ENCODE data around the gene RASL10A.

The RASL10A gene

DNA sequence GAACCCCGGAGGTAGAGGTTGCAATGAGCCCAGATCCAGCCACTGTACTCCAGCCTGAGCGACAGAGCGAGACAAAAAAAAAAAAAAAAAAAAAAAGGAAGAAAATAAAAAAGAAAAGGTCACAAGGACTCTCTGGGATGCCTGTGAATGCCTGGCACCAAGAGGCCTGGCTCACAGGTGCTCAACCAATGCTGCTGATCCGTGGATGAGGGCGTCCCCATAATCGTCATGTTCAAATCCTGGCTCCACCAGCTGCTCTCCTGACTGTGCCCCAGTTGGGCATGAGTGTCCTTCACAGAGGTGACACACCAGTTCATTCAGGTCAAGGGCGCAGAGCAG is 9.7 kb downstream of the RASL10A start:
- DNase-seq (ENCODE audit: low spot score), result no peak

DNA sequence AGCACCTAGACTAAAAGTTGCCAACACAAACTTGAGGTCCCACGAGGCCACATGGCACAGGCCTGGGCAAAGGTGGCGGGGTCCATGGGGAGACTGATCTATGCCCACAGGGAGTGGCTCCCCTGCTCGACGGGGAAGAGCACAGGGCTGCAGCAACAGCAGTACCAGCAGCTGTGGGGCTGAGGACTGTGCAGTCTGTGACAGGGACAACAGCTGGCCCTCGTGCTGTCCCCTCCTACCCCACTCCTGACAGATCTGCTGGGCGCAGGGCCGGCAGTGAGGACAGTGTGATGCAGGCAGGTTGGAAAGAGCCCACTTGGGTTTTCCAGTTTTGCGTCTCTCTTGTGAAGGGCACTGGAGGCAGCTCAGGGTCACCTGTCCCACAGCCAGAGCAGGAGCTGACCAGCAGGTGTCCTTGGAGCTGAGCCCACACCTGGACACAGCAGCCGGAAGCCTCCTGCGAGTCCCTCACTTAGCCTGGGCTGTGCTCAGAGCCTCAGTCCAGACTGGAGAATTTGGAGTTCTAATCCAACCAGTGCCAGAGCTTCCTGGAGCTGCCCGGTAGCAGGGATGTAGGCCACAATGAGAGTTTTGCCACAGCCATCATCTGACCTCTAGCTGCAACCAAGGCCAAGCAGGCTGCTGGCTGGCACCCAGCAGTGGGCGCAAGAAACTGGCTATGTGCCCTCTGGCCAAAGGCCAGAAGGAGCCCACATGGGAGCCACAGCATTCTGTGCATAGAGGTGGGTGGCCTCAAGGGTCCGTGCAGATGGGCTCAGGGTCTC is 12.6 kb downstream of the RASL10A start:
- no peak for DNase-seq (ENCODE audit: low spot score)

DNA sequence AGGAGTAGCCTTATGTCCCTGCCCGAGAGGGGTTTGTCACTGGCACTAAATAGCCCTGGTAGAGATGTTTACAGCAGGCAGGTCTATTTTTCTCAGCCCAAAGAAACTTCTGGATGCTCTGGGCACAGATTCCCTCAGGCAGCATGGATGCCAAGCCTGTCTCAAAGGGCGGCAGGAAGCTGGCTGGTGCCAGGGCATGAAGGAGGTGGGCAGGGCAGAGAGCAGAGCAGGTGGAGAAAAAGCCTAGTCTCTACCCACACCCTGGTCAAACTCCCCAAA is 13.2 kb downstream of the RASL10A start:
- DNase-seq (ENCODE audit: low spot score), result no peak

DNA sequence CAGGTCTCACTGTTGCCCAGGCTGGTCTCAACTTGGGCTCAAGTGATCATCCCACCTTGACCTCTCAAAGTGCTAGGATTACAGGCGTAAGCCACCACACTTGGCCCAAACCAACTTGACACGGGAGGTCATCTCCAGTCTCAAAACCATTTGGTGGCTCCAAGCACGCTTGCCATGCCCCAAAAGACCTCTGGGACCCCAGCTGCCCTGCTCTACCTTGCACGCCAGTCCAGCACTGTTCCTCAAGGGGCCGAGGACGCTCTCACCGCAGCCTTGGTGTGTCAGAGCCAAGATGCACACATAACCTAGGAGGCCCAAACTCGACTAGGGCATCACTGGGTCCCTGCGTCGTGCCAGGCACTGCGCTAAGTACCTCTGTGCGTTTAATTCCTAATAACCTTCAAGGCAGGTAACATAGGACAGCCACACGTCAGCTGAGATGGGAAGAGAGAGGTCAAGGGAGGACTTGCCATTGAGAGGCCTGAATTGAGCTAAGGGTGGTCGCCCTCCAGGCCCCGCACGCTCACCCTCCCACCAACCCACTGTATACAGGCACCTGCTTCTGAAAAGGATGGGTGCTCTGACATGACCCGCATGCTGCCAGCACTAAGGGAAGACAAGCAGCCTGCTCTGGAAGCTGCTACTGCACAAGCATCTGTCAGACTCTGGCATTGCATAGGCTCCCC is 13.6 kb downstream of the RASL10A start:
- no peak for DNase-seq (ENCODE audit: low spot score)

DNA sequence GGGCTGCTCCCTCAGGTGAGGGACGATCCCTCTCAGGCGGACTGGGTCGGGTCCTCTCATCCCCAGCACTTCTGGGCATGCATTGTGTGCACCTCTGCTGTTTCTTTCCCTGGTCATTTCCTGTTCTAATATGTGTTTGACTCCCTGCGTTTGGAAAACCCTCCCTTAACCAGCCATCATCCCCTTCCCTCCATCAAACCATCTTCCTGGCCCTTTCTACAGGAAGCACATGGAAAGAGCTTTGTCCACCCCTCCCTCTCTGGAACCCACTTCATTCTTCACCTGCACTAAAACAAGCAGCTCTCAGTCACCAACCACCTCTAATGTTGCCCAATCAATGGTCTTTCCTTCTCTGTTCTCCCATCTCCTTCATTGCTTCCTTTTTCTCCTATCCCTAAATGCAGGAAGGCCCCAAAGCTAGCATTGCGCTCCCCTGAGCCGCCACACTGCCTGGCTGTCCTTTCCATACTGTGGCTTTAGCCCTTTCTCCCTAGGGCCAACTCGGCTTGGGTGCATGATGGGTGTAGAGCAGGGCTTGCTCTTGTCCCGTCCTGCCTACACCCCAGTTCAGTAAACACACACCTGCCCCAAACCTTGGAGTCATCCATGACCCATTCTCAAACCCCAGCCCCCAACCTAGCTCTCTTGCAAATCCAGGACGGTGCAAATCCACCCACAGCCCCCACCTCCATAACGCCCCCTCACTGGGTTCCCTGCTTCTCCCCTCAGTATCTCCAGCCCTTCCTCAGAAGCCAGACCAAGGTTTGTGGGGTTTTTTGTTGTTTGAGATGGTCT is 14.5 kb downstream of the RASL10A start:
- DNase-seq (ENCODE audit: low spot score), result no peak

DNA sequence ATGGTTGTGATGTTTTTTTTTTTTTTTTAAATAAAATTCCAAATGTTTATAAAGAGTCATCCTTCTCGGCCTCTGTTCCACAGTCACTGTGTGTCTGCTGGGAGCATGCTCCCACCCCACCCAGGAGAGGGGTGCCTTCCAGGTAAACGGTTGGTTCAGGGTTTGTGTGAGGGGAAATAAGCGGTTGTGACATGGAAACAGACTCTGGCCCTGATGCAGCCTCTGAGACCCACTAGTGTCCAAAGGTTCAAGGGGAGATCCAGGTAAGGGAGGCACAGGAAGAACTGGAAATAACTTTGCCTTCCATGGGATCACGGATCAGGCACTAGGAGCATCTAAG is 15.1 kb downstream of the RASL10A start:
- DNase-seq (ENCODE audit: low spot score), result no peak

DNA sequence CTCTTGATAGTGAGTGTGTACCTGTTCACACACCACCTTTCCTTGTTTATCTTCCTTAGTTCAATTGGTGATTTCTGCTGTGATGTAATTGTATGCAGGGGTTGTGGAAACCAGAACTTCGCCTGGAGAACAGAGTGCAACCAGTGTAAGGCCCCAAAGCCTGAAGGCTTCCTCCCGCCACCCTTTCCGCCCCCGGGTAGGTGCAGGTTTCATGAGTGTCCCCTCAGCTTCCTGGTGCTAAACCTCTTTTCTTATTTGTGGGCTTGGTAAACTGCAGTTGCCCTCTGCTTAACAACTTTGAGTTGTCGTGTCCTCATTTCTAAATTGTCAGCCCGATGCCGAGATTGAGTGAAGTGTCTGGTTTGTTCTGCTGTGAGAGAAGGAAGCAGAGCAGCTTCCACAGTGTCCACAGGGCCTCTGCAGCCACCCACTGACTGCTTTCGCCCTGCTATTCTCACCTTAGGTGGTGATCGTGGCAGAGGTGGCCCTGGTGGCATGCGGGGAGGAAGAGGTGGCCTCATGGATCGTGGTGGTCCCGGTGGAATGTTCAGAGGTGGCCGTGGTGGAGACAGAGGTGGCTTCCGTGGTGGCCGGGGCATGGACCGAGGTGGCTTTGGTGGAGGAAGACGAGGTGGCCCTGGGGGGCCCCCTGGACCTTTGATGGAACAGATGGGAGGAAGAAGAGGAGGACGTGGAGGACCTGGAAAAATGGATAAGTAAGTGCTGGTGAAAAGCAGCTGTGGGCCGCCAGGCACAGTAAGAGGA is 16.2 kb downstream of the RASL10A start:
- DNase-seq (ENCODE audit: low spot score), result no peak

DNA sequence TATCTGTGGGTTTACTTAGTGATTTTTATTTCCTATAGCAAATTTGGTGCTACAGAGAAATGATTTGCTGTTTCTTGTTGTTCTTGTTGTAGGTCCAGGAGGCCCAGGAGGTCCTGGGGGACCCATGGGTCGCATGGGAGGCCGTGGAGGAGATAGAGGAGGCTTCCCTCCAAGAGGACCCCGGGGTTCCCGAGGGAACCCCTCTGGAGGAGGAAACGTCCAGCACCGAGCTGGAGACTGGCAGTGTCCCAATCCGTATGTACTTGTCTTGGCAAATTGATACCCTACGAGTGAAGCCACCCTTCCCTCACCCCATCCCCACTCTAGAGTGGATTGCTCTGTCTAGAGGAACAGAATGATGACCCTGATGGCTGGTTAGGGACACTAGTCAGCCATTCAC is 16.9 kb downstream of the RASL10A start:
- no peak for DNase-seq (ENCODE audit: low spot score)

DNA sequence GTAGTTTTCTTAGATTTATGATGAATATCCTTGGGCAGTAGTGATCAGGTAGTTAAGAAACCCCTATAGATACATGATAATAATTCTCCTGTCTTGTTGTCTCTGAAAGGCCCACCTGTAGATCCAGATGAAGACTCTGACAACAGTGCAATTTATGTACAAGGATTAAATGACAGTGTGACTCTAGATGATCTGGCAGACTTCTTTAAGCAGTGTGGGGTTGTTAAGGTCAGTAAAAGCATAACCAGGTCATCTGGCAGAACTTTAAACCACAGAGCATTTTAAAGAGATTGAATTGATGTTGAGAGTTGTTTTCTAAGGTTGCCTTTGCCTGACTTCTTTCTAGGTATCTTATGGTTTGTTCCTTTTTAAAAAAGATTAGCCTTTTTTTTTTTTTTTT is 23.1 kb downstream of the RASL10A start:
- DNase-seq (ENCODE audit: low spot score), result no peak

DNA sequence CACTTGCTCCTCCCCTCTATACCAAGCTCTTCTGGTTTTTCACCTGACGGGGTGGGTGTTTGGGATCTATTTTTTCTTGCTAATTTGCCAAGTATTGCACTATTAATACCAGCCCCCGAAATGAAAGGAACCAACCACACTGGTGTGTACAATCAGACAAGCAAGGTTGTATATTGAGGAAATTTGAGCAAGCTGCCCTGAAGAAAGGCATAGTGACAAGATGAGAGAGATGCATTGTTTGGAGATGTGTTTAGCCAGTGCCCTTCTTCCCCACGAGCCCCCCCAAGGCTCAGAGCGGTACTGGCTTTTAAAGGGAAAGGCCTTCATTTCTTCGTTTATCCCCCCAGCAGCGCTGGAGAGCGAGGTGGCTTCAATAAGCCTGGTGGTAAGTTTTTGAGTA is 24.3 kb downstream of the RASL10A start:
- DNase-seq (ENCODE audit: low spot score), result no peak

DNA sequence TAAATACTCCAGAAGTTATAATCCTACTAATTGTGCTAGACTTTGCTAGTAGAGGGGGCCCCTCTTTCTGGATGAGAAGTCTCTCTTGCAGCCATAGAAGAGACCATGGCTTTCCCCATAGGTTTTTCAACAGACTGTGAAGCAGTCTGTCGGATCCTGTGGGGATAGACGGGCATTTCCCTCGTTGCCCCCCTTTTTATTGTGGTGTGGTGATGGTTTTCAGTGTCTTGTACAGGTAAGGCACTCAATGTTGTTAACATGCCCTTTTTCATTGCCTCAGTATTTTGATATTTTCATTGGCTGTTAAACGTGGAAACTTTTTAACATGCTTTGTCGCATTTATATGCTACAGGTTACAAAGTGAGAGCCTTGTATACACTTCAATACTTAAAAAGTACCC is 25.4 kb downstream of the RASL10A start:
- DNase-seq (ENCODE audit: low spot score), result no peak

DNA sequence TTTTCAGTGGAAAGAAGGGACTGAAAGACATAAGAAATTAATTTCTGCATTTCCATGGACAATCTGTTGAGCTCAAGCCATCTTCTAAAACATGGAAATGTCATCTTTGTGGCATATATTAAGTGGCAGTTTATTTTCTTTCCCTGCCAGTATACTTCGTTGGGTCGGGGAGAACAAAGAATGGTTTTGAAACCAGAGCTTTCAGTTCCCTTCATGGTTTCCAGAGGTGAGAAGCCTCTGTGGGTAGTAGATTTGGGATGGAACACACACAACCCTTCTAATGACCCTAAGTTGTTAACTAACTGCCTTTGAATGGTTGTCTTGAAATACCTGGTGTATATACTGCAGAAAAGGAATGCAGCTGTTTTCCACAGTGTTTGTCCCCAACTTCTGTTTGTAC is 26.7 kb downstream of the RASL10A start:
- DNase-seq (ENCODE audit: low spot score), result no peak

DNA sequence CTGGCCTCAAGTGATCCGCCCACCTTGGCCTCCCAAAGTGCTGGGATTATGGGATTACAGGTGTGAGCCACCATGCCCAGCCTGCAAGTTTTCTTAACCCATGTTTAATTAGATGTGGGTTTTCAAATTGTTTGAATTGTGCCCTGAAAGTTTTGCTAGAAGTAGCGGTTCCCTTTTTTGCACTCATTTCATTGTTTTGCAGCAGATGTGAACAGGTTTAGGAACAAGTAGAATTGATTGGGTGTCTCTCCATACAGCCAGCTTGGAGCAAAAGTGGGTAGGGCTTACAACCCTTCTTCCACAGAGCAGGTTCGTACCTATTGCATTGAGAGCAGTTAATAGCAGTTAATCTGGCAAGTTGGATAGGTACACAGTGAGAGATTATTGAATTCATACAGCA is 31.3 kb downstream of the RASL10A start:
- no peak for DNase-seq (ENCODE audit: low spot score)

DNA sequence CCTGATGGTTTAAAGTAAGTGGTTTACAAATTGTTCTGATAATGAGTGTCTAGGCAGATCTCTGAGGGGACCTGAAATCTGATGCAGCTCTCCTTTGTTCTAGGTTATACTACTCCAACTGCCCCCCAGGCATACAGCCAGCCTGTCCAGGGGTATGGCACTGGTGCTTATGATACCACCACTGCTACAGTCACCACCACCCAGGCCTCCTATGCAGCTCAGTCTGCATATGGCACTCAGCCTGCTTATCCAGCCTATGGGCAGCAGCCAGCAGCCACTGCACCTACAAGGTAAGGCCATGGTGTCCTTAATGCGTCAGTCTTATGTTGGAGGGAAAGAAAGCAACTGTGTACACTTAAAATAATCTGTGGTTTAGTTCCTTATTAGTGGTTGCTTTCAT is 37.6 kb downstream of the RASL10A start:
- DNase-seq (ENCODE audit: low spot score), result no peak

DNA sequence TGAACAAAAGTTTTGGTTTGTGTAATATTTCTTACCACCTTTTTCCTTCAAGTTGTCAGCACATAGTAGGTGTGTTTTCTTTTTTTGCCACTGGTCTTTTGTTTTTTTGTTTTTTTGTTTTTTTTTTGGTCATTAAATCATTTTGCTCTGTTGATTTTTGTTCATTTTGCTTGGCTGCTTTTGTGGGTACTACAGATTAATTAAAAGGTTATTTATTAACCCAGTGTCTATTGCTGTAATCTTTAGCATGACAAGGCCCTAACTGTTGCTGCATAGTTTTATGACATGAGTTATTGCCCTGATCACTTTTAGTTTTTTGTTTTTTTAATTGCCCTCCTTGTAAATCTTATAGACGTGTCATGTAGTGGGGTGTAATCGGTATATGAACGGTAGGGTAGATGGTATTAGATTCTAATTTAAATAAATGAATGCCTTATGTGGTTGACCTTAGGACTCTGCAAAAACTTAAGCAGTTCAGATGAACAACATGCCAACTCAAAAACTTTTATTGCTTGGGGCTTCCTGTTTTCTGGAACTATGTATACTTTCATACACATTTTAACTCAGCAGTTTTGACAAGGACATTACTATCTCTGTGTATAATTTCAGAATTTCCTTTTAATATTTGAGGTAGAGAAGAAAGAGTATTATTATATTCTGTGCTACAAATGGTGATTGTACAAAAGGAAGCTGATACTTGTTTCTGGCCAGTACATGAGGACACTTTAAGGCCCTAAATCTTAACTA is 39.5 kb downstream of the RASL10A start:
- no peak for DNase-seq (ENCODE audit: low spot score)

DNA sequence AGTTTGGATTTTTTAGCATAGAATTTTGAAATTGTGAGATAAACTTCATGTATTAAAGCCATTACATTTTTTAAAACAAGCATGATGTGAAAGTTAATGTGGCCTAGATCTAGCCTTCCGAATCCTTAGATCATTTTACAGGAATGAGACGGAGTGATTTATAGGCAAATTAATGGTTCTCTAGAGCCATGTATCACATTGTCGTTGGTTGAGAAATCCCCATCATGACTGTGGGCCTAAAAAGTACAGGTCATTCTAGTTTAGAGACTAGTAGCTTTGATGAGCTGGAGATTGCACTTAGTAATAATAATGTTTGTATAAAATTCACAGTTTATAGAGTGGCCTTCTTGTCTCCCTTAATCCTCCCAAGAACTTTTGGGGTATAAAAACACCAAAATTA is 40.3 kb downstream of the RASL10A start:
- DNase-seq (ENCODE audit: low spot score), result no peak

DNA sequence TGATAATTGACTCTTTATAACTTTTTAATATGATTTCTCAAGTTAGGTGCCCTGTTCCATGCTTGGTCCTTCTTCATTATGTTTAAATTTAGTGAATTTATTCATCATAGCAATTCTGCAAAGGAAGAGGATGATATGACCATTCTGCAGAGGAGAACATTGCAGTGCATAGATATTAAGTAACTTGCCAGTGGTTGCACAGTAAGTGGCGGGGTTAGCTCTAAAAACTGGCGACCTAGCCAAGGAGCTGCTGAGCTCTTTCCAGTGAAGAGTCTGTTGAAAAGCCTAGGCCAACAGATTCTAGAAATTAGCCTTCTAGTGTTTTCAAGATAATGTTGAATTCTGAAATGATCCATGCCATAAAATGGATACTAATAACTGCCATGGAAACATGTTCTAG is 42.9 kb downstream of the RASL10A start:
- DNase-seq (ENCODE audit: low spot score), result no peak

DNA sequence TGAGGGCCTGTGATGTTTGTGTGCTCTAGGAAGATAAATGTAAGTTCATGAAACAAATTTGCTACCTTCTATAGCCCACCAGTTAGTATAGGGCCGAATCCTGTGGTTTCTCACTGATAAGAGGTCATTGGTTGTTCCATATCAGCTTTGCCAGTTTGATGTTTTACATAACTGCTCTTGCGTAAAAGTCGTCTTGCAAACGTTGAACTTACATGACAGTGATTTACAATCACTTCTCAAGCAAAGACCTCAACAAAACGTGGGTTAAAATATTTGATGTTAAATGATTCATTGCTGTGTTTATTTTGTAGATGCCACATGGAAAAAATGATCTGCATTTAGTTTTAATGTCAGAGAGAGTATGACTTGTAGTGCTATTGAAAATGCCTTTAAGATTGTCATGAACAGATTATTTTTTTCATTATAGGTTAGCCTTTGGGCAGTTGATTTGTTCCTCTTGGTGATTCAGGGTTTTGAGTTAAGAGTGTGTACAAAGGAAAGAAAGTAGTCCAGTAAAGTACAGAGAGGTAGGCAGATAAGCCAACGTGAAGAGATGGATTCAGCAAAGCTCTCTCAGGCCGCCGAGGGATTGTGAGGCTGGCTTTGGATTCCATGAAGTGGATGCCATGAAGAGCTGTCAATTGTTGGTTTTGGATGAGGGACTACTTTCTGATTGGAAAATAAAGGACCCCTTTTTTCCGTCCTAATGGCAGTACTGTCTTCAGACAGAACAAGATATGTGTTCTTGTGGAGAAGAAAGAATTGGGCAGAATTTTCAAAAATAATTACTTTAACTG is 44.8 kb downstream of the RASL10A start:
- DNase-seq (ENCODE audit: low spot score), result no peak

DNA sequence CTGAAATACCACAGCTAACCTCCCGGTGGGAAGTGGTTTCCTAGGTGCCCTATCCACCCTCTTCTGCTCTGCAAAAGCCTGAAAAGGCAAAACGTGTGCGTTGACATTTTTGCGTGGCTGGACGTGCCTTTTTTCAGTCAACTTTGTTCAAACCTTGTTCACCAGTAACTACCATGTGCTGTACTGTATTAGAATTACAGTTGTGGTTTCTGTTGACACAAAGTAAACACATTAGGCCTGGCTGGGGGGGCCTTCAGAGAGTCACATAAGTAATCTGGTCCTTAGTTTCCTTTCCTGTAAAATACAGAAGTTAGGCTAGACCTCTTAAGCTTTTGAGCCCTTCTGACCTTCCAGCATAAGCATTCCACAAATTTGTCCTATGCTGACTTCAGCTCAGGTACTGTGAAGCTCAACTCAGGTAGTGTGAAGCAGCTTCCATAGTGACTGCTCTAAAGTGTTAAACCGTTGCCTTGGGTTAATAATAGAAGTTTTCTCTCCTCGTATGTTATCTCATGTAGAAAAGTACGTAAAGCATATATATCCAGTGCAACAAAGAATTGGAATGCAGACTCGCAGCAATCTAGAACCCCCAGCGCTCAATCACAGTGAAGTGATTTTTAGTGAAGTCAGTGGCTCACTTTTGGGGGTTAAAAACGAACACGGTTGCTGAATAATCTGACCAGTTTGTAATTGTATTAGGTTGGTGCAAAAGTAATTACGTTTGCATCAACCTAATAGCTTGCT is 45.6 kb downstream of the RASL10A start:
- no peak for DNase-seq (ENCODE audit: low spot score)

DNA sequence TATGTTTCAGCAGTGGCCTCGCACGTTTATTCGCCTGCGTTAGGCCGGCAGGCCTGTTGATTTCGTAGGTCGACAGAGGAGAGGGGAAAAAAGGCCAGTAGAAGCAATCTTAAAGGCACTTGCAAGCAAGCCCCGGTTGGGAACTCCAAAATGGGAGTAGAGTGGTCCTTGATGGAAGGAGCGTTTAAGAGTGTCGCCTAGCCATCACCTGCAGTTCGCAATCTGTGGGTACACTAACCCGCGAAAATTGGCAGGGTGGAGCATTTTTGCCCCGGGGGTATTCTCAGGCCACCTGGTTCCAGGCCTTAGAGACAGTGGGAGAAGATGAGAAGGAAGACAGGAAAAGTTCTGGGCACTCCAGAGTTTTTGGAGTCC is 46.3 kb downstream of the RASL10A start:
- DNase-seq (ENCODE audit: low spot score), result no peak

Measured in HuH-7.5 (cell line).